Measurements from ENCODE around the gene KCNQ1. TPM values are rescaled to one million over a fixed set of nuclear protein-coding genes. Genes with fewer than 3 reads are reported as not detected.

The KCNQ1 gene
- total RNA-seq, 1 donor from 2014 or later = 52.9 TPM

DNA sequence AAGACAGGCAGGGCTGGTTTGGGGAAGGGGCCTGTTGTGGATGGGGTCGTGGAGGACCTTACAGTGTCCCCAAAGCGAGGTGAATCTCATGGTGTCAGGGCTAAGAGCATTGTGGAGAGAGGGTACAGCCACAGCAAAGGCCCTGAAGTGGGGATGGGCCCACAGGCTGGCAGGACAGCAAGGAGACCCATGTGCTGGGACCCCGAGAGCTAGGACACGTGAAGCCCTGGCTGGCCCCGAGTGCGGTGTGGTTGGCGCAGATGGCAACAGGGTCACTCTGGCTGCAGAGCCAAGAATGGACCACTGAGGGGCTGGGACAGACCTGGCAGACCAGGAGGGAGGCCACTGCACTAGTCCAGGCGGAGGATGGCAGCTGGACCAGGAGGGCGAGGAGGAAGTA is 285.0 kb downstream of the KCNQ1 start:
- Histone ChIP-seq H3K4me1 (no peaks in the 10 kb centered on the region), H3K4me3 (no peak overlapping the region), H3K27me3 (no peaks in the 10 kb centered on the region), H3K36me3 (no peaks in the 10 kb centered on the region), H3K9me3 (no peaks in the 10 kb centered on the region), H3K27ac (no peak overlapping the region)
- TF ChIP-seq, protein P1, sequence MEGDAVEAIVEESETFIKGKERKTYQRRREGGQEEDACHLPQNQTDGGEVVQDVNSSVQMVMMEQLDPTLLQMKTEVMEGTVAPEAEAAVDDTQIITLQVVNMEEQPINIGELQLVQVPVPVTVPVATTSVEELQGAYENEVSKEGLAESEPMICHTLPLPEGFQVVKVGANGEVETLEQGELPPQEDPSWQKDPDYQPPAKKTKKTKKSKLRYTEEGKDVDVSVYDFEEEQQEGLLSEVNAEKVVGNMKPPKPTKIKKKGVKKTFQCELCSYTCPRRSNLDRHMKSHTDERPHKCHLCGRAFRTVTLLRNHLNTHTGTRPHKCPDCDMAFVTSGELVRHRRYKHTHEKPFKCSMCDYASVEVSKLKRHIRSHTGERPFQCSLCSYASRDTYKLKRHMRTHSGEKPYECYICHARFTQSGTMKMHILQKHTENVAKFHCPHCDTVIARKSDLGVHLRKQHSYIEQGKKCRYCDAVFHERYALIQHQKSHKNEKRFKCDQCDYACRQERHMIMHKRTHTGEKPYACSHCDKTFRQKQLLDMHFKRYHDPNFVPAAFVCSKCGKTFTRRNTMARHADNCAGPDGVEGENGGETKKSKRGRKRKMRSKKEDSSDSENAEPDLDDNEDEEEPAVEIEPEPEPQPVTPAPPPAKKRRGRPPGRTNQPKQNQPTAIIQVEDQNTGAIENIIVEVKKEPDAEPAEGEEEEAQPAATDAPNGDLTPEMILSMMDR (IDR thresholded peaks at IDR 0.05) = no peak
- intact Hi-C loops (cut with DNase I) = no loop called here
- ATAC-seq (no peak), DNase-seq (no peak)

DNA sequence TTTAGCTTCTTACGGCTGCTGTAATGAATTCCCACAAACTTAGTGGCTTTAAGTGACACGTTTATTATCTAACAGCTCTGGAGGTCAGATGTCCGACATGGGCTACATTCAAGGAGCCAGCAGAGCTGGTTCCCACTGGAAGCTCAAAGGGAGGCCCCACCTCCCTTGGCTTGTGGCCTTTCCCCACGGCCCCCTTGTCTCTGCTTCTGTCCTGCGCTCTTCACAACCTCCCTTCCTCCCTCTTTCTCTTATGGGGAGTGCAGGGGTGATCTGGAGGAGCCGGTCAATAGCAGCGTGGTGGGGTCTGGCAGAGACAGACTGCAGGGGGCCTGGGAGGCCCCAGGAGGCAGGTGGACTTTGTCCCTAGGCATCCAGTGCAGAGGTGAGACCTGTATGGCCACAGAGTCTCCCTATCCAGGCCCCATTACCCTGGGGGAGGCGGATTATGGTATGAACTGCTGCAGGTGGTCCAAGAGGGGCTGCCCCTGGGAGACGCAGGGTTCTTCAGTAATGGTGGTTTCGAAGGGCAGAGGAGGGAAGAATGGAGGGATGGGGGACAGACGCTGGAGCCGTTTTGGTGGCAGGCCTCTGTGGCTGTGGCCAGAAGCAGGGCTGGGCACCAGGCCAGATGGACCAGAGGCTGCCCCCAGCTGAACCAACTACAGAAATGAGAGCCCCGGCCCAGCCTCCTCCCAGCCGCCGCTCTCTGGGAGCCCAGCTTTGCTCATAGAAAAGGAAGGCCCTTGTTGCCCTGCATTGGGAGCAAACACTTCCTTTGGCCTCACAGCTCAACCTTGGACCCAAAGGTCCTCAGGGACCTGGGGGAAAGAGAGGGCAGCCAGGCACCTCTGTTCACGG is 285.7 kb downstream of the KCNQ1 start:
- DNase-seq (no peak), ATAC-seq (no peak)
- Histone ChIP-seq H3K27me3 (no peaks in the 10 kb centered on the region), H3K4me1 (no peaks in the 10 kb centered on the region), H3K36me3 (no peaks in the 10 kb centered on the region), H3K4me3 (no peak overlapping the region), H3K27ac (no peak overlapping the region), H3K9me3 (no peaks in the 10 kb centered on the region)
- intact Hi-C loops (cut with DNase I) = no loop called here
- TF ChIP-seq, protein P1 (IDR thresholded peaks at IDR 0.05) = no peak

DNA sequence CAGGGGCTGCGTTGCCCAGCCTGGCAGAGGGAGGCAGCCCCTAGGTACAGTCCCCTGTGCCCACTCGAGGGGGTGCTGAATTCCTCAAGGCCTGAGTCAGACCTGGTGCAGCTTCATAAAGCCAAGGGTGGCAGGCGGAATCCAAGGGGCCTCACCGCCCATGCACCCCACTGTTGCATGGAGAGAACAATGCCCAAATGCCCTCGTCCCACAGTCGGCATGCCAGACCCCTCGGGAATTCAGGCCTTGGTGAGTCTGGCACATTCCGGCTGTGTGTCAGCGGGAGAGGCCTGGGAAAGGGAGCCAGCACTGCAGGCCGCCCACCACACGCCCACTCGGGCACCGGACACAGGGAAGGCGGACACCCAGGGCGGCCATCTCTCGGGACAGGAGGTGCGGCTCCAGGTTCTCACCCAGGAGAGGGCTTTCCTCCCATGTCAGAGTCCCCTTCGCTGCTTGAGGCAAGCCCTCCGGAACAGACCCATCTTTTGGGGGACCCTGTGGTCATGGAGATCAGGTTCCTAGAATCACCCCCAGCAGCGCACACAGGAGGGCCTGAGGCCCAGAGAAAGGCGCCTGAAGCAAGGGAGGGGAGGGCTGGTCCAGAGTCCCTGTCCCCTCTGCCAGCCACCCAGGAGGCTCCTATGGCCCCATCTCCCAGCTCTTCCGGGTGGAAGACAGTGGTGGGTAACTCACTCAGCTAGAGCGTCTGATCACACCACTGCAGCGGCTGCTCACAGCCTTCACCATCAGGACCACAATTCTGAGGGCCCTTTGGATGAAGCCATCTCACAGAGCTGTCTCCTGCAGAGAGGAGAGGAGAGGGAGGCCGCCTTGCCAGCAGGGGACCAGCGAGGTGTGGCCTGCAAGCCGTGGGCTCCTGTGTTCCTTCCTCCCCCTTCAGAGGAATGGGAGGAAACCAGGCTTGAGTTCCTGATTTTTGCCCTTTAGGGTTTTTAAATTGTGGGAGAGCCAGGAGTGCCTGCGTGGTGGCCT is 286.6 kb downstream of the KCNQ1 start:
- DNase-seq = no peak
- ATAC-seq = no peak
- no peaks in the 10 kb centered on the region for H3K36me3 ChIP-seq
- H3K4me3 ChIP-seq = no peak overlapping the region
- H3K27ac ChIP-seq = no peak overlapping the region
- TF ChIP-seq, protein P1 (IDR thresholded peaks at IDR 0.05) = no peak
- no peaks in the 10 kb centered on the region for H3K27me3 ChIP-seq
- H3K4me1 ChIP-seq = no peaks in the 10 kb centered on the region
- intact Hi-C loops (cut with DNase I) = no loop called here
- no peaks in the 10 kb centered on the region for H3K9me3 ChIP-seq

DNA sequence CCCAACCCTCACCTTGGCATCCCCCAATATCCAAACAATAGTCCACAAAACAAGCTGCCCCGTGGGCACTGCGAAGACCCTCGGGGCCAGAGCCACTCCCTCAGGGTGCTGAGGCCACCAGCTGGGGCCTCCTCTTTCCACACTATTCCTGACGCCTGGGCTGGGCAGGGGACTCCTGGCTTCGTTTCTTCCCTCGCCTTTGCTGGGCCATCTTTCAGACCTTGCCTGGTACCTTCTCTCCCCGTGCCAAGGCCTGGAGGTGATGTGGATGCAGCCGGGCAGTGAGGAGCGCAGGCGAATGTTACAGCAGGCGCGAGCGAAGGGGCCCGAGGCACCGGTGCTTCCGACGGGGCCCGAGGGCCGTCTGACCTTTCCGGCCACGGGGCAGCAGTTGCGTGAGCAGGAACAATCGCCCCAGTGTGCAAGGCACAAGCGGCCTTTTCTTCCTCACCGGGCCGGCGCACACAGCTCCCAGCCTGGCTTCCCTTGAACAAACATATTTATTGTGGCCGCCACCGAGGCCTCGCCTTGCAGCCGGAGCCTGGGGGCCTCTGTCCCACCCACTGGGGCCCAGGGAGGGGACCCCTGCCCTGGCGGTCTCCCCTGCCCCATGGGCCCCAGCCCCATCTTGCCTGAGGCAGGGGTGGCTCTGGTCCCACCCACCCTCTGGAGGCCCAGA is 287.6 kb downstream of the KCNQ1 start:
- Histone ChIP-seq H3K9me3 (no peaks in the 10 kb centered on the region), H3K4me3 (no peak overlapping the region), H3K27ac (no peak overlapping the region), H3K4me1 (no peaks in the 10 kb centered on the region), H3K36me3 (no peaks in the 10 kb centered on the region), H3K27me3 (no peaks in the 10 kb centered on the region)
- TF ChIP-seq, protein P1 (IDR thresholded peaks at IDR 0.05) = no peak
- intact Hi-C loops (cut with DNase I) = no loop called here
- DNase-seq = no peak
- ATAC-seq = no peak

DNA sequence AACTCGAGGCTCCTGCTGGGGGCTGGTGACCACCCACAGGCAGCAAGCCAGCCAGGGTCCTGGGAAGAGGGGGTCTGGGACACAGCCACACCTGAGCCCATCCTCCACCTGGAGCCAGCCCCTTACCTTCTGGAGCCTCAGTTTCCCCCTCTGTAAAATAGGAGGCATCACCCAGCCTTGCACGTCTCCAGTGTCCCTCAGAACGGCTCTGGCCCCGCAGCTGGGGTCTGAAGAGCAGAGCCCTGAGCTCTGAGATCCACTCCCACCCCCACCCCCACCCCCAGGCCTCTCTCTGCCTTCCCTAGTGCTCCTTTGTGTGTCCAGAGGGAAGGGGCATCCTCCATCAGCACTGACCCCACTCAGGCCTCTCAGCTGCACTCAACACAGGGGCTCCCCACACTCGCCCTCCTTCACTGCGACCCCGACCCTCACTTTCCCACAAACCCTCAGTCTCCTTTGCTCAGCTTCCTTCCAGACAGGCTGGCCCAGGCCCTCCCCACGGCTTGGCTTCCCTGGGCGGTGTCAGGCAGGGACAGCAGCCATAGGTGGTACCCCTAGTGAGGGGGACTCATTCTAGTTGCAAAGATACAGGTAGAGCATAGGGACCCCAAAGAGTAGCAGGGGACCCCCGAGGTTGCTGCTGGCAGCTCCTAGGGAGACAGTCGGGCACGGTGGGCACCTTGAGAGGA is 288.3 kb downstream of the KCNQ1 start:
- TF ChIP-seq, protein P1 (IDR thresholded peaks at IDR 0.05) = no peak
- DNase-seq (no peak), ATAC-seq (no peak)
- H3K4me3 ChIP-seq = no peak overlapping the region
- no peaks in the 10 kb centered on the region for H3K4me1 ChIP-seq
- H3K27me3 ChIP-seq = no peaks in the 10 kb centered on the region
- no peak overlapping the region for H3K27ac ChIP-seq
- no peaks in the 10 kb centered on the region for H3K36me3 ChIP-seq
- H3K9me3 ChIP-seq = no peaks in the 10 kb centered on the region
- intact Hi-C loops (cut with DNase I) = no loop called here

All from upper lobe of right lung (tissue), 1 donor.